ENCODE measurements around the gene SV2B. TPM values are rescaled to one million over a fixed set of nuclear protein-coding genes. Genes with fewer than 3 reads are reported as not detected.

Gene SV2B
- polyA plus RNA-seq, 4 donors, result 0.79 to 1.3 (median 0.87) TPM

DNA sequence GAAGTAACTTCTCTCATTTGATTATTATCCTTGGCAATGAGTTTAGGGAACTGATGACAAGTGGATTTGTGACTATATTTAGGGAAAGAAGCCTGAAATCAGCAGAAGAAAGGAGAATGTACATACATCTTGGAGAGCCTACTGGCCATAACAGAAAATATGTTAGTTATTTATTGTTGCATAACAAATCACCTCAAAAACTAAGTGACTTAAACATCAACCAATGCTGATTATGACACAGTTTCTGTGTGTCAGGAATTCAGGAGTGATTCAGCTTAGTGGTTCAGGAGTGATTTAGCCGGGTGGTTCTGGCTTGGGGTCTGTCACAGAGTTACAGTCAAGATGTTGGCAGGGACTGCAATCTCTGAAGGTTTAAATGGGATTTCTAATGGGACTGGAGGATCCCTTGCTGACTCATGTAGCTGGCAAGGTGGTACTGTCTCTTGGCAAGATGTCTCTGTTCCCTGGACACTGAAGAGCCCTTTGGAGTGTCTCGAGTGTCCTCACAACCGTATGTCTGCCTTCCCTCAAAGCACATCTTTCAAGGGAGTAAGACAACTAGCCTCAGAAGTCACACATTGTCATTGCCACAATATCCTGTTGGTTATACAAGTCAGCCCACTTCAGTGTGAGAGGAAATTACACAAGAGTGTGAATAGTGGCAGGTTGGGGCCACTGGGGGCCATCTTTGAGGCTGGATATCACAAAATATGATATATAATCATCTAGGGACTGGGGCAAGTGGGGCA lies 248.9 kb downstream of the SV2B start:
- DNase-seq (ENCODE audit: low read depth in 4 of 4, low spot score in 3 of 4), result no peak

Other genes with a start within 250 kb of the SV2B start
- 10 to 100 TPM; 40.6 to 50.6 (median 44.7) TPM for gene FURIN, start 231.7 kb upstream of the SV2B start, polyA plus RNA-seq (ENCODE audit: insufficient read length in 4 of 4)
- gene FES, start 215.8 kb upstream of the SV2B start, polyA plus RNA-seq (ENCODE audit: insufficient read length in 4 of 4), result 10 to 100 TPM in 3 of 4 donors, 1 to 10 TPM in 1; 9.4 to 23.0 (median 17.3) TPM
- gene MAN2A2, start 197.0 kb upstream of the SV2B start, polyA plus RNA-seq (ENCODE audit: insufficient read length in 4 of 4), result 10 to 100 TPM; 41.1 to 64.7 (median 54.2) TPM
- gene HDDC3, start 167.7 kb upstream of the SV2B start, polyA plus RNA-seq (ENCODE audit: insufficient read length in 4 of 4), result 10 to 100 TPM in 3 of 4 donors, 1 to 10 TPM in 1; 9.9 to 16.4 (median 15.2) TPM
- gene UNC45A, start 165.0 kb upstream of the SV2B start, polyA plus RNA-seq (ENCODE audit: insufficient read length in 4 of 4), result 10 to 100 TPM; 44.9 to 75.4 (median 63.6) TPM
- 10 to 100 TPM; 13.5 to 20.4 (median 14.9) TPM for gene RCCD1, start 145.4 kb upstream of the SV2B start, polyA plus RNA-seq (ENCODE audit: insufficient read length in 4 of 4)
- 10 to 100 TPM; 68.1 to 80.8 (median 79.9) TPM for gene PRC1, start 105.7 kb upstream of the SV2B start, polyA plus RNA-seq (ENCODE audit: insufficient read length in 4 of 4)
- 10 to 100 TPM; 15.5 to 22.3 (median 18.9) TPM for gene VPS33B, start 77.7 kb upstream of the SV2B start, polyA plus RNA-seq (ENCODE audit: insufficient read length in 4 of 4)

Data from left renal pelvis (tissue), 4 donors.